CMK (cell line): ENCODE measurements around the gene EVC2.
"Not testable (repeated sequence)": the region's sequence is repeated elsewhere in the genome, so short reads cannot be mapped to it uniquely, and the experiment has no call there.

Experiments
- DNase-seq: peaks from one replicate; pipeline ENCODE4 v3.0.0-alpha.2; 2010; ENCODE audit warnings: low read depth

Gene EVC2

GRCh38 chr4:5746829-5747737, 38.7 kb upstream of the EVC2 start:
- no peak for DNase-seq

- no peak for DNase-seq
Measured at GRCh38 chr4:5746250-5746649, 37.9 kb upstream of the EVC2 start.

GRCh38 chr4:5742968-5743367, 34.6 kb upstream of the EVC2 start:
- DNase-seq: no peak

- DNase-seq: no peak
Measured at GRCh38 chr4:5742388-5742787, 34.0 kb upstream of the EVC2 start.

DNA sequence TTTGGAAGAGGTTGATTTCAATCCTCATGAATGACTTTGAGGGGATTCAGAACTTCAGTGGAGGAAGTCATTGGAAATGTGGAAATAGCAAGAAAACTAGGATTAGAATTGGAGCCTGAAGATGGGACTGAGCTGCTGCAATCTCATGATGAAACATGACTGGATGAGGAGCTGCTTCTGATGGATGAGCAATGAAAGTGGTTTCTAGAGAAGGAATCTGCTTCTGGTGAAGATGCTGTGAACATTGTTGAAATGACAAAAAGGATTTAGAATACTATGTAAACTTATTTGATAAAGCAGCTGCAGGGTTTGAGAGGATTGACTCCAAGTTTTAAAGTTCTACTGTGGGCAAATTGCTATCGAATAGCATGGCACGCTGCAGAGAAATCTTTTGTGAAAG, 29.7 kb upstream of the EVC2 start:
- DNase-seq: no peak

GRCh38 chr4:5735463-5735862, 27.1 kb upstream of the EVC2 start:
- DNase-seq: no peak

DNA sequence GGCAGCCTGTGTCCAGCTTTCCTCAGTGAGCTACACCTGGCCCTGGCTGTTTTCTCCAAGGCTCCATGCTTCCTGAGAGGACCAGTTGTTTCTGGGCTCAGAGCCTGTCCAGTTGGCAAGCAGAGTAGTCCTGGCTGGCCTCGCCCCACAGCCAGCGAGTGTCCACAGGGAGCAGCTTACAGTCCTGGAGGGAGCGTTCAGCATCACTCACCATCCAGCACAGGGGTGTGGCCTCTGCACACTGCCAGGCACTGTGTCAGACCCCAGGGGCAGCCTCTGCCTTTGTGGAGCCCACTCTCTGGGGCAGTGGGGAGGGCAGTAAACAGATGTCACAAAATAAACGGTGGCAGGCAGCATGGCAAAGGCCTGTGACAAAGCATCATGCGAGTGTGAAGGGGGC, 26.5 kb upstream of the EVC2 start:
- no peak for DNase-seq

DNA sequence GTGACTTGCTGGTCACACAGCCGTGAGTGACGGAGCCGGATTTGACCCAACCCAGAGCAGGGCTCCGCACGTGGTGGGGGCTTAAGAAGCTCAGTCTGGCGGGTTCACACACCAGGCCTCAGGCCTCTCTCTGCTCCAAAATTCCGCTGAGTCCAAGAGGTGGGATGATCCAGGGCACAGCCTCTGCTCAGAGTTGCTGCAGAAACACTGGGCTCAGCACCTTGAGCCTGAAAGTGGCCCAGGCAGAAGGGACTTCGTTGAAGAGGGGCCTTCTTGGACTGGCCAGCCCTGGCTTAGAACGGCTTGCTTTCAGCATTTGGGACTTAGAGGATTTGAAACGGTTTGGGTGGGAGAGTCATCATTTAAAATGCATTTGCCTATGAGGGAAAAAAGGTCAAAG, 23.8 kb upstream of the EVC2 start:
- DNase-seq: no peak

DNA sequence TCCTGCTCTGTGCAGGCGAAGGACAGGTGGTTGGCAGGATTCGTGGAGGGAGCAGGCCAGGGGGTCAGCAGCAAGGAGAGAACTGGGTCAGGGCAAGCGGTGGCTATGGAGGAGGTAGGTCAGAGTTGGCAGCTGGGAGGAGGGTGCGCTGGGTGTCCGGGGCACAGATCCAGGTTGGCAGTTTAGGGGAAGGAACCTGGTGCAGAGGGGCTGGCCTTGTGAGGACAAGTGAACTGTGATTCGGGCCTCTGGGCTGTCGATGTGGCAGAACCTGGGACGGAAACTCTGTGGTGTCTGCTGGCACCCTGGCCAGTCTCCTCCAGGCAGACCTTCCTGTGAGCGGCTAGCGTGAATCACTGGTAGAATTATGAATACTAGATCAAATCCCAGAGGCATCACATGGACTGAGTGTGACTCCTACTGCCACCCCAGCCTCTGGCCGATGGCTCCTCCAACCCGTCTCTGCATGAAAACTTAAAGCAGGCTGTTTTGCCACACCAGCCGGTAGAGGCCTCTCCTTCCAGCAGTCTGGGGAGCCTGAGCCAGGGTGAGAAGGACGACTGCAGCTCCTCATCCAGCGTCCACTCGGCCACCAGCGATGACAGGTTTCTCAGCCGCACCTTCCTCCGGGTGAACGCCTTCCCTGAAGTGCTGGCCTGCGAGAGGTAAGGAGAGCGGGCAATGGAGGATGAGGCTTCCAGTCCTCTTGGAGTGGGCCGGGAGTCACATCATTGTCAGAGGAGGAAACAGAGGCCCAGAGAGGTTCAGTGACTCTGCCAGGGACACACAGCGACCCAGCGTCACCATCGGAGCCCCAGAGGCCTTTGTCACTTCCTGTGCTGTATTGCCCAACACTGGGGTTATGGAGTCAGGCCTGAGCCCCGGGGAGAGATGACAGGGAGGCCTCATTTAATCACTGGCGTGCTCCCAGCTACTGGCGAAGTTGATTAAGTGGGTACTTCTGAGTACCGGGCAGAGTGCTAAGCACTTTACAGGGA, 22.9 kb upstream of the EVC2 start:
- no peak for DNase-seq

DNA sequence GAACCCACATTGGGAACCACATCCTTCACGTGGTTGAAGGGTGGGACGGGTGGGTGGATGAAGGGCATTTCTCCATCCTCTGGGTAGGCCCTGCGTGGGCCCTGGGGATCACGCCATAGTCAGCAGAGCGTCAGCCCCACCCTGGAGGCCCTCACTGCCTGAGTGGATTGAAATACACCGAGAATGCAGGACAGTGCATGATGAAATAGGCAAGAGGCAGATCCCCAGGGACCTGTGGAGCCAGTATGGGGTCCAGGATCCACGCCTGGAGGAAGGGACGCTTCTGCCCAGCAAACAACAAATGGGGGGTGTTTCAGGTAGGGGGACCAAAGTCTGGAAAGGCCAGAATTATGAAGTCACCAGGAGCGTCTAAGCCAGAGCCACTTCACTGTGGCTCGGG, 22.1 kb upstream of the EVC2 start:
- no peak for DNase-seq

DNA sequence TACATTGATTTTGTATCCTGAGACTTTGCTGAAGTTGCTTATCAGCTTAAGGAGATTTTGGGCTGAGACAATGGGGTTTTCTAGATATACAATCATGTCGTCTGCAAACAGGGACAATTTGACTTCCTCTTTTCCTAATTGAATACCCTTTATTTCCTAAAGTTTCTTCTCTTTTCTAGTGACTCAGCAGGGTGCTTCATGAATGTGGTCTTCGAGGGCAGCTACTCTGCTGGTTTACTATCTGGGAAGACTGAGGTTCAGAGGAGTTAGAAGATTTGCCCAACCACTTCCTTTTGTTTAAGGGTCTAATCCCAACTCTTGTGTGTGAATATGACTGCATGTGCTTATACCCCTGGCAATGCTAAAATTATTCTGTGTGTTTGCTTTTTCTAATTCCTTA, 20.1 kb upstream of the EVC2 start:
- not testable (repeated sequence) for DNase-seq

GRCh38 chr4:5724377-5724776, 16.0 kb upstream of the EVC2 start:
- DNase-seq: no peak

GRCh38 chr4:5722328-5722727, 14.0 kb upstream of the EVC2 start:
- no peak for DNase-seq

GRCh38 chr4:5721923-5722322, 13.6 kb upstream of the EVC2 start:
- DNase-seq: no peak

GRCh38 chr4:5720980-5721379, 12.6 kb upstream of the EVC2 start:
- no peak for DNase-seq

- DNase-seq: no peak
Measured at GRCh38 chr4:5720157-5720850, 11.9 kb upstream of the EVC2 start.

GRCh38 chr4:5719350-5720055, 11.1 kb upstream of the EVC2 start:
- no peak for DNase-seq

GRCh38 chr4:5718411-5718810, 10.1 kb upstream of the EVC2 start:
- no peak for DNase-seq

- DNase-seq: no peak
Measured at GRCh38 chr4:5717449-5718158, 9.2 kb upstream of the EVC2 start.

DNA sequence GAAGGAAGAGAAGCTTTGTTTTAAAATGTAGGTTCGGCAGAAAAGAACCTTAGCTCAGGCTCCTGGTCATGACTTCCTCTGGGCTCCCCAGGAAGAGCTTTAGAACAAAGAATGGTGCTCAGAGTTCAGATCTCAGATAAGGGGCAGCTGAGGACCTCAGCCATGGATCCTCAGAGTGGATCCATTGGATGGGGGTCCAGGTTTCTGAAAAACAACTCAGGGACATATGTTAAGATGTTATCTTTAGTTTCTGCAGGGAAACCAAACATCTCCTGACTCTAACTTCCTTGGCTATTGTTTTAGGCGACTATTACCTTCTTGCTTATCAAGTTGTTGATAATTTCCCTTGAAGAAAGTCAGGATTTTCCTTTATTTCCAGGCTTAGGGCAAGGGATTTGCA, 8.0 kb upstream of the EVC2 start:
- no peak for DNase-seq

- DNase-seq: no peak
Measured at GRCh38 chr4:5715357-5715756, 7.0 kb upstream of the EVC2 start.
